ENCODE results near the gene DOHH.
"Not testable (repeated sequence)": the region's sequence is repeated elsewhere in the genome, so short reads cannot be mapped to it uniquely, and the experiment has no call there.

DOHH gene

GRCh38 chr19:3534375-3535234 lies 34.1 kb upstream of the DOHH start:
- DNase-seq: no peak

DNA sequence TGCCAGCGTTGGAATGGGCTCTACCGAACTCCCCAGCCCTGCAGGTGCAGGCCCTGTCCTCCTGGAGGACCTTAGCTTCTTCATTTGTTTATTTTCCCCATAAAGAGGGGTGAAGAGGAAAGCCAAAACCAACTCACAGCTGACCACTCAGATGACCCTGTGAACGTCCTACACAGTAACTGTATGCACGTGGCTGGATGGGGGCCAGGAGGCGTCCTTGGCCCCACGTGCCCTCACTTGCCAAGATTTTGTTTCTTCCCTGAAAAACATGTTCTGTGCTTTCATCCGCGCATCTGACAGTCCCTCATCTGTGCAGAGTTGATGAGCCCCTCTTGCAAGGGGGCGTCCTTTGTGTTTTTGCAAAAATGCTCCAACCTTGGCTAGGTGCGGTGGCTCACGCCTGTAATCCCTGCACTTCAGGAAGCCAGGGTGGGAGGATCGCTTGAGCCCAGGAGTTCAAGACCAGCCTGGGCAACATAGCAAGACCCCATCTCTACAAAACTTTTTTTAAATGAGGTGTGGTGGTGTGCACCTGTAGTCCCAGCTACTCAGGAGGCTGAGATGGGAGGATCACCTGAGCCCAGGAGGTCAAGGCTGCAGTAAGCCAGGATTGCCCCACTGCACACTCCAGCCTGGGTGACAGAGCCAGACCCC lies 33.2 kb upstream of the DOHH start:
- no peak for DNase-seq

DNA sequence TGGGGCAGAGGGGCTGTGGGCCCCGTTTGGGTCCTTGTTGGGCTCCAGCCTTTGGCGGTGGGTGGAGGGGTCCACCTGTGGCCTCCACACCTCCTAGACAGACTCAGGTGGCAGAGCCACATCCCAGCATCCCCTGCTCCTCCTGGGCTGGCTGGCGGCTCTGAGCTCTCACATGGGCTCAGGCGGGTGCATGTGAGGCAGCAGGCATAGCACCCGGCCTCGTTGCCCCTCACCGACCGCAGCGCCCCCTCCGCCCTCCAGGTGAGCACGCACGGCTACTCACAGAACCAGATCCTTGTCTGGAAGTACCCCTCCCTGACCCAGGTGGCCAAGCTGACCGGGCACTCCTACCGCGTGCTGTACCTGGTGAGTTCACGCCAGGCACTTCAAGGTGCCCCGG lies 32.6 kb upstream of the DOHH start:
- DNase-seq: no peak

- DNase-seq: no peak
Measured at GRCh38 chr19:3532154-3532786, 31.8 kb upstream of the DOHH start.

- DNase-seq: no peak
Measured at GRCh38 chr19:3531716-3532115, 31.2 kb upstream of the DOHH start.

DNA sequence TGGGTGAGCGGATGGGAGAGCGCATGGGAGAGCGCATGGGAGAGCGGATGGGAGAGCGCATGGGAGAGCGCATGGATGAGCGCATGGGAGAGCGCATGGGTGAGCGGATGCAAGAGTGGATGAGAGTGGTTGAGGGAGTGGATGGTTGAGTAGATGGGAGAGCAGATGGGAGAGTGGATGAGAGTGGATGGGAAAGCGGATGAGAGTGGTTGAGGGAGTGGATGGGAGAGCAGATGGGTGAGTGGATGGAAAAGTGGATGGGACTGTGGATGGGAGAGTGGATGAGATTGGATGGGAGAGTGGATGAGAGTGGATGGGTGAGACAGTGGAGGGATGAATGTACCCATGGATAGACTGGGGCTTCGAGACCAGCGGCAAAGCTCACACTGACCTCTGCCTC lies 29.9 kb upstream of the DOHH start:
- DNase-seq: no peak

- not testable (repeated sequence) for DNase-seq
Measured at GRCh38 chr19:3529299-3529698, 28.8 kb upstream of the DOHH start.

GRCh38 chr19:3528539-3529211 lies 28.2 kb upstream of the DOHH start:
- no peak for DNase-seq

GRCh38 chr19:3528080-3528479 lies 27.6 kb upstream of the DOHH start:
- DNase-seq: no peak

DNA sequence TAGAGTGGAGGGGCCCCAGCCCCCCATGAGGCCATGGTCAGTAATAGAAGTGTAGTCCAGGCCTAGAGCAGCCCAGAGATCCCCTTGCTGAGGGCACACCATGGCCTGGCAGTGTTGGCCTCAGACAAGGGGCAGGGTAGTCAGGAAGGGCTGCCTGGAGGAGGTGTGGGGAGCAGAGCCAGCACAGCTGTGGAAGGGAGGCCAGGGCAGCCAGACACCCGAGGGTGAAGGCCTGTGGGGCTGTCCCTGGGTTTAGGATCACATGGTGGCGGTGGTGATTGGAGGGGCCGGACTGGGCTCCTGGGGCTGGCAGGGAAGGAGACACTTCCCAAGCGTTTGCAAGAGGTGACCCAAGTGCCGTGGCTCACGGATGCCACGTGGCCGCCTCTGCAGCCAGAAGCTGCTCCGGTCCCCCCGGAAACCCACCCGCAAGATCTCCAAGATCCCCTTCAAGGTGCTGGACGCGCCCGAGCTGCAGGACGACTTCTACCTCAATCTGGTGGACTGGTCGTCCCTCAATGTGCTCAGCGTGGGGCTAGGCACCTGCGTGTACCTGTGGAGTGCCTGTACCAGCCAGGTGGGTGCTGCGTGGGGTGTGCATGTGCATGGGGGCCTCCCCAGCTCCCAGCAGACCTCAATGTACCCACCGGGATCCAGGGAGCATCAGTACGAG lies 26.9 kb upstream of the DOHH start:
- no peak for DNase-seq

GRCh38 chr19:3526507-3527237 lies 26.2 kb upstream of the DOHH start:
- DNase-seq: no peak

GRCh38 chr19:3524904-3525451 lies 24.5 kb upstream of the DOHH start:
- DNase-seq: no peak

DNA sequence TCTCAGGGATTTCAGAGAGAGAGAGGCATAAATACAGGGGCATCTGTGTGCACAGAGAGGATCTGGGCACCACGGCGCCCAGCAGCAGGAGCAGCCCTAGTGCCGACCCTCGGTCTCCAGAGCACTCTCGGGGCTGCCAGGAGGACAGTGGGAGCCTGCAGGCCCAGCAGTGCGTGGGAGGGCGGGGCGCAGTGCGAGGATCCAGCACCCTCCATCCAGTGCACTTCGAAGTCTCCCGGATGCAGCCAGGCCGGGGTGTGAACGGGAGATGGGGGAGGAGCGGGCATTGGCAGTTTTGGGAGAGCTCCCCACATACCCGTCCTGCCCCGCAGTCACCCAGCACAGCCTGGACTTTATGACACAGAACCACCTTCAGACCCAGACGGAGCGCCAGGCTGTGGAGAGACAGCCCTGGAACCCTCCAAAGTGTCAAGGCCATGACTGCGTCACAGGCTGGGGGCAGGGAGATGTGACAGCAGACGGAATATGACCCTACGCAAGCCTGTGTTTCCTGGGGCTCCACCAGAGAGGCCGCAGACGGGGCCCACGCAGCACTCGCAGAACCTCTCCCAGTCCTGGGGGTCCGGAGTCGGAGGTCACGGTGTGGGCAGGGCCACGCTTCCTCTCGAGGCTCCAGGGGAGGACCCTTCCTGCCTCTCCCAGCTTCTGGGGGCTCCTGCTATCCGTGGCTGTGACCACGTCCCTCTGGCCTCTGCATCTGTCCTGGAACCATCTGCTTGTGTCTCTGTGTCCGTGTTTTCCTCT lies 23.8 kb upstream of the DOHH start:
- no peak for DNase-seq

GRCh38 chr19:3523361-3524077 lies 23.0 kb upstream of the DOHH start:
- DNase-seq: no peak

DNA sequence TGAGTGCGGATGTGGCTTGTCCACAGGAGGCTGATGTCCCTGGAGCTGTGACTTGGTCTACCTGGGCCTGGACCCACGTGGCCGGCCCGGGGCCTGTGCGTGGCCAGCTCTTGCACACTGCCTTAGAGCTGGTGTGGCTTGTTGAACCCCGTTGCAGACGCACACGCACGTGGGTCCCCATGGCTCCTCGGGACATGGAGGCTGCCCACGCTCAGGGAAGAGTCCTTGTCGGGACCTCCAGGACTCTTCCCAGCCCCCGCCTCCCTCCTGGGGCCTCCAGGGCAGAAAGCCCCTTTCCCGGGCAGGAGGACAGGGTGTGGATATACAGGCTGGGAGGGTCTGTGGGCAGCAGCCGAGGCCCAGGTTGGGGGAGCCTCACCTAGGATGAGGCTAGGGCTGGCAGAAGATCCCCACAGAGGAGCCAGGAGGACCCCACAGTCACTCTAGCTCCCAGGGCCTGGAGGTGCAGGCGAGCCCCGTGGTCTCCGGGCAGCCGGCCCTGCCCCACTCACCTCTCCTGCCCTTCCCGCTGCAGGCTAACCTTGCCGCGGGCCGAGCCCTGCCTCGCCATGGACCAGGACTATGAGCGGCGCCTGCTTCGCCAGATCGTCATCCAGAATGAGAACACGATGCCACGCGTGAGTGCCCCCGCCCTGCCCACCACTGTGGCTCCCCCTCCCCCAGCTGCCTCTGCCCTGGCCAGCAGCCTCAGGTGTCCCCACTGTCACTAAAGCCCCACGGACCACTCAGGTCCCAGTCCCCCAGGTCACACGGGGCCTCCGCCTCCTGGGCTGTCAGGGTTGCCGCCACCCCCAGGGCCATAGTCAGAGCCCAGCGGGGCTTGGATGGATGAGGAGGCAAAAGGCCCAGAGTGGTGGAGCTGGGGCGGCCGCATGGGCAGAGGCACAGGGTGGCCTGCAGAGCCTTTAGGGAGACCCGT lies 22.2 kb upstream of the DOHH start:
- no peak for DNase-seq

DNA sequence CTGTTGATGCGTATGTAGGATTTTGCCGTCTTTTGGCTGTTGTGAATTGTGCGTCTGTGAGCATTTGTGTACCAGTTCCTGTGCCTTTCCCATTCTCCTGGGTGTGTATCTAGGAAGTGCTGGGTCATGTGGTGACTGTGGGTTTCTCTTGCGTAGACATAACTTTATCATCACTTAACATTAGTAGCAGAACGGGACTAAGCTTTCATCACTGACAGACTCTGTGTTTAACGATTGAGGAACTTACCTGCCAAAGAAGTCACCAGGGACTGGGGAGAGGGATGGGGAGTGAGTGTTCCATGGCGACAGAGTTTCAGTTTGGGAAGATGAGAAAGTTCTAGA lies 20.6 kb upstream of the DOHH start:
- DNase-seq: no peak

GRCh38 chr19:3520166-3521103 lies 20.0 kb upstream of the DOHH start:
- no peak for DNase-seq

DNA sequence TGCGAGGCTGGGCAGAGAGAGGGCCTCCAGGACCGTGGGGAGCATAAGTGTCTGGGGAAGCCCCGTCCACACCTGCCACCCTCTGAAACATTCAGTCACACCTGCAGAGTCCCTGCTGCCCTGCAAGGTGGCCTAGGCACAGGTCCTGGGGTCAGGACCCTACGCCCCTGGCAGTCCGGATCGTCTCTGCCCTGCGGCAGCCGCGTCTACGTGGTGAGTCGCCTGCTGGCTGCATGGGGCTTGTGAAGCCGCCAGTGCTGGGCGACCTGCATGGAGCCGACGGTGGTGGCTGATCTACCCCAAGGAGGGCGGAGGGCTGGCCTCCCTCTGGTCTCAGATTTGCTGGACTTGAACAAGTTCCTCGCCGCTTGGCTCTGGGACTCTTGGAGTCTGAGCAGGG lies 18.7 kb upstream of the DOHH start:
- DNase-seq: no peak
